Hepatocyte (in vitro differentiated cells): Measurements from ENCODE around the gene PTGER2. TPM values are rescaled to one million over a fixed set of nuclear protein-coding genes. Genes with fewer than 3 reads are reported as not detected.

ENCODE experiments used
- DNase-seq: peaks from one replicate; pipeline ENCODE4 v3.0.0-alpha.2; 2016; ENCODE audit warnings: low spot score
- H2AFZ ChIP-seq: fragments of 200-600 bp; sonication (generic); 2 replicates; pipeline ENCODE4 v1.6.0; 2016; ENCODE audit warnings: antibody characterized with exemption, mild to moderate bottlenecking
- H3K27ac ChIP-seq: fragments of 200-600 bp; sonication (generic); 2 replicates; pipeline ENCODE4 v1.5.1; 2016; ENCODE audit warnings: mild to moderate bottlenecking
- H3K27me3 ChIP-seq: fragments of 200-600 bp; sonication (generic); 2 replicates; pipeline ENCODE4 v1.6.1; 2016
- H3K36me3 ChIP-seq: fragments of 200-600 bp; sonication (generic); replicated peaks from 2 replicates; pipeline ENCODE4 v1.5.1; 2016; ENCODE audit warnings: low read depth; ENCODE audit not compliant: insufficient read depth
- H3K4me1 ChIP-seq: fragments of 200-600 bp; sonication (generic); 2 replicates; pipeline ENCODE4 v1.5.1; 2016; ENCODE audit warnings: mild to moderate bottlenecking, moderate library complexity; ENCODE audit not compliant: insufficient read depth
- H3K4me2 ChIP-seq: fragments of 200-600 bp; sonication (generic); 2 replicates; pipeline ENCODE4 v1.6.0; 2016
- H3K4me3 ChIP-seq: fragments of 200-600 bp; sonication (generic); 2 replicates; pipeline ENCODE4 v1.5.1; 2016; ENCODE audit warnings: mild to moderate bottlenecking
- H3K79me2 ChIP-seq: fragments of 200-600 bp; sonication (generic); 2 replicates; pipeline ENCODE4 v1.6.0; 2017; ENCODE audit warnings: mild to moderate bottlenecking
- H3K9me2 ChIP-seq: fragments of 200-600 bp; sonication (generic); replicated peaks from 2 replicates; pipeline ENCODE4 v1.6.0; 2017; ENCODE audit warnings: mild to moderate bottlenecking; ENCODE audit not compliant: insufficient read depth
- H3K9me3 ChIP-seq: fragments of 200-600 bp; sonication (generic); 2 replicates; pipeline ENCODE4 v1.5.1; 2016; ENCODE audit warnings: low read depth, mild to moderate bottlenecking
- H4K20me1 ChIP-seq: fragments of 200-600 bp; sonication (generic); 2 replicates; pipeline ENCODE4 v1.6.0; 2016; ENCODE audit warnings: mild to moderate bottlenecking; ENCODE audit not compliant: insufficient read depth, poor library complexity, severe bottlenecking
- CTCF ChIP-seq: fragments of 200-600 bp; sonication (generic); IDR thresholded peaks from 2 replicates; pipeline ENCODE4 v1.5.1; 2016; ENCODE audit warnings: antibody characterized with exemption, mild to moderate bottlenecking; ENCODE audit not compliant: poor library complexity
- EZH2 ChIP-seq: fragments of 200-600 bp; sonication (generic); IDR thresholded peaks from 2 replicates; pipeline ENCODE4 v1.6.1; 2016; ENCODE audit warnings: antibody characterized with exemption, mild to moderate bottlenecking, borderline replicate concordance
- EZH2phosphoT487 ChIP-seq: fragments of 200-600 bp; sonication (generic); IDR thresholded peaks from one replicate; pipeline ENCODE4 v1.6.1; 2018; ENCODE audit warnings: antibody characterized with exemption, mild to moderate bottlenecking, low read depth, moderate library complexity; ENCODE audit not compliant: unreplicated experiment, severe bottlenecking
- WGBS: methylation state at CpG from one replicate; pipeline ENCODE4 v1.1.6; 2016; ENCODE audit warnings: low lambda C conversion rate; ENCODE audit errors: missing lambda C conversion rate; 5-methylcytosine and 5-hydroxymethylcytosine counted together
- polyA plus RNA-seq: library from polyadenylated mRNA; unstranded; fragments of >200 nt; fragmentation: Nextera tagmentation; extraction: Ambion mirVana; gene quantifications from 2 replicates; pipeline ENCODE4 v1.2.1, GENCODE V29; 2016
- total RNA-seq: library from RNA; depleted of rRNA; stranded (reverse); fragments of >200 nt; gene quantifications from 2 replicates; pipeline ENCODE4 v1.2.3, GENCODE V29; 2014

Gene PTGER2
- total and polyA plus RNA-seq, 2 experiments from 2014 or later = 18.5 to 49.3 TPM

- 40% methylated on average over 3 of the region's 3 CpGs for WGBS
- no peak overlapping the region for H3K27ac ChIP-seq
- no peak for DNase-seq
Measured at GRCh38 chr14:52366796-52367315, 52.7 kb downstream of the PTGER2 start.

GRCh38 chr14:52369305-52369801 lies 55.2 kb downstream of the PTGER2 start:
- Histone ChIP-seq H3K4me2 (no peak overlapping the region), H3K4me3 (no peak overlapping the region), H3K27ac (no peak overlapping the region), H2AFZ (no peak overlapping the region), H3K27me3 (no peaks in the 10 kb centered on the region), H3K36me3 (no peaks in the 10 kb centered on the region), H3K9me2 (no peaks in the 10 kb centered on the region), H3K79me2 (no peaks in the 10 kb centered on the region), H4K20me1 (no peaks in the 10 kb centered on the region), H3K9me3 (no peaks in the 10 kb centered on the region), H3K4me1 (no peaks in the 10 kb centered on the region)
- DNase-seq = no peak
- 92% methylated on average over 3 of the region's 3 CpGs for WGBS
- TF ChIP-seq EZH2phosphoT487 (no peak), EZH2 (no peak), CTCF (no peak)

More at GRCh38 chr14:52366796-52367315, 52.7 kb downstream of the PTGER2 start:
- Histone ChIP-seq H3K27me3 (no peaks in the 10 kb centered on the region), H4K20me1 (no peaks in the 10 kb centered on the region), H3K36me3 (no peaks in the 10 kb centered on the region), H3K4me2 (no peak overlapping the region), H3K9me2 (no peaks in the 10 kb centered on the region), H3K79me2 (no peaks in the 10 kb centered on the region), H3K4me3 (no peak overlapping the region), H3K9me3 (no peaks in the 10 kb centered on the region), H2AFZ (no peak overlapping the region), H3K4me1 (peaks cover 7% of the 10 kb centered on the region)
- TF ChIP-seq EZH2 (no peak), CTCF (no peak), EZH2phosphoT487 (no peak)

GRCh38 chr14:52370406-52370935 lies 56.4 kb downstream of the PTGER2 start:
- TF ChIP-seq EZH2 = no peak
- no peak for TF ChIP-seq EZH2phosphoT487
- TF ChIP-seq CTCF = no peak
- WGBS = 83% methylated on average over 4 of the region's 4 CpGs
- Histone ChIP-seq H3K36me3 (no peaks in the 10 kb centered on the region), H3K4me3 (no peak overlapping the region), H4K20me1 (no peaks in the 10 kb centered on the region), H3K79me2 (no peaks in the 10 kb centered on the region), H3K27me3 (no peaks in the 10 kb centered on the region), H2AFZ (no peak overlapping the region), H3K9me2 (no peaks in the 10 kb centered on the region), H3K4me1 (no peaks in the 10 kb centered on the region), H3K9me3 (no peaks in the 10 kb centered on the region), H3K27ac (no peak overlapping the region), H3K4me2 (no peak overlapping the region)
- DNase-seq = no peak
